ENCODE measurements around the gene IL17F.

DNA sequence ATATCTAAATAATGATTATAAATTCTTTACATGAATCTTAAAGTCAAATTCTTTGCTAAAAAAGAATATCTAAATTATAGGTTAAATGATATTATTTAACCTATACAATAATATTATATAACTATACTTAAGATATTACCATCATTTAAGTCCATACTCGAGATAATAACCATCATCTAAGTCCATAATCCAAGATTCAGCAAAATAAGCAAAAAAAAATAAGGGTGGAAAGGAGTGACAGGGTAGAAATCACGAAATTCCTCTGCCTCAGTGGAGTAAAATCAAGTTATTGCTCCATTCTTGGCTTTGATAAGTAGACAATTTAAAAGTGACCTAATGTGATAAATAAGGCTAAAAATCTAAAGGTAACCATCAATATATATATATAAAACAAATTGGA is 48.4 kb downstream of the IL17F start:
- TF ChIP-seq, protein P1, sequence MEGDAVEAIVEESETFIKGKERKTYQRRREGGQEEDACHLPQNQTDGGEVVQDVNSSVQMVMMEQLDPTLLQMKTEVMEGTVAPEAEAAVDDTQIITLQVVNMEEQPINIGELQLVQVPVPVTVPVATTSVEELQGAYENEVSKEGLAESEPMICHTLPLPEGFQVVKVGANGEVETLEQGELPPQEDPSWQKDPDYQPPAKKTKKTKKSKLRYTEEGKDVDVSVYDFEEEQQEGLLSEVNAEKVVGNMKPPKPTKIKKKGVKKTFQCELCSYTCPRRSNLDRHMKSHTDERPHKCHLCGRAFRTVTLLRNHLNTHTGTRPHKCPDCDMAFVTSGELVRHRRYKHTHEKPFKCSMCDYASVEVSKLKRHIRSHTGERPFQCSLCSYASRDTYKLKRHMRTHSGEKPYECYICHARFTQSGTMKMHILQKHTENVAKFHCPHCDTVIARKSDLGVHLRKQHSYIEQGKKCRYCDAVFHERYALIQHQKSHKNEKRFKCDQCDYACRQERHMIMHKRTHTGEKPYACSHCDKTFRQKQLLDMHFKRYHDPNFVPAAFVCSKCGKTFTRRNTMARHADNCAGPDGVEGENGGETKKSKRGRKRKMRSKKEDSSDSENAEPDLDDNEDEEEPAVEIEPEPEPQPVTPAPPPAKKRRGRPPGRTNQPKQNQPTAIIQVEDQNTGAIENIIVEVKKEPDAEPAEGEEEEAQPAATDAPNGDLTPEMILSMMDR (IDR thresholded peaks at IDR 0.05) = no peak
- no peak for TF ChIP-seq ZFX (IDR thresholded peaks at IDR 0.05; ENCODE audit: borderline replicate concordance)
